NT2/D1 (cell line): ENCODE results near the gene BHMT2.

Experiments used
- DNase-seq: peaks from one replicate; pipeline ENCODE4 v3.0.0-alpha.2; 2011; ENCODE audit warnings: low read depth, low spot score
- H3K27me3 ChIP-seq: 2 replicates; pipeline ENCODE4 v1.6.0; 2011; ENCODE audit warnings: mild to moderate bottlenecking; ENCODE audit not compliant: insufficient read length, insufficient read depth
- H3K36me3 ChIP-seq: 2 replicates; pipeline ENCODE4 v1.6.1; 2011; ENCODE audit warnings: mild to moderate bottlenecking, low read length, mixed read lengths; ENCODE audit not compliant: insufficient read depth, insufficient read length
- H3K4me1 ChIP-seq: 2 replicates; pipeline ENCODE4 v1.5.1; 2011; ENCODE audit not compliant: insufficient read depth, insufficient read length
- H3K4me3 ChIP-seq: 2 replicates; pipeline ENCODE4 v1.5.1; 2011; ENCODE audit warnings: low read depth; ENCODE audit not compliant: insufficient read length
- H3K9ac ChIP-seq: 2 replicates; pipeline ENCODE4 v1.6.0; 2011; ENCODE audit warnings: low read depth; ENCODE audit not compliant: insufficient read length
- H3K9me3 ChIP-seq: 2 replicates; pipeline ENCODE4 v1.5.1; 2011; ENCODE audit warnings: mild to moderate bottlenecking, low read length; ENCODE audit not compliant: insufficient read depth
- SUZ12 ChIP-seq: IDR thresholded peaks from 2 replicates; pipeline ENCODE4 v1.6.1; 2011; ENCODE audit not compliant: insufficient read length, insufficient read depth; ENCODE audit errors: extremely low read depth
- YY1 ChIP-seq: IDR thresholded peaks from 2 replicates; pipeline ENCODE4 v1.6.1; 2011; ENCODE audit not compliant: insufficient read length, insufficient read depth
- ZNF274 ChIP-seq: IDR thresholded peaks from 2 replicates; pipeline ENCODE4 v1.6.1; 2011; ENCODE audit warnings: mild to moderate bottlenecking, low read depth, low read length

The BHMT2 gene

DNA sequence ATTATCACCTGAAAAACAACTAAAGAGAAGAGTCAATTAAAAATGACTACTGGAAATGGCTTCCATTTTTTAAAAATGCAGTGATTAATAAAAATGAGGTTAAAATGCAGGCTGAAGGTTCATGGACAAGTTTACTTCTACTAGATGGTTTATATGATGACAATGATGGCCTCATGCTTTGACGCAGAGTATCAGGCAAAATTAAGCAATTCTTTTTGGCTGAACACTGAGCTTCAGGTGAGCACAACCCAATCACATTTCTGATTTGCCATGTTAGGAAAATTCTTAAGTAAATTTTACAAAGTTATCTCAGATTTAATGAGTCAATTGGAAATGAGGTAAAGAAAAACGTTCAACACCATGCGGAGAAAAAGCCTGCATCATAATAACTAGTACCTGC lies 22.4 kb upstream of the BHMT2 start:
- no peak overlapping the region for H3K4me3 ChIP-seq
- TF ChIP-seq SUZ12 (no peak), YY1 (no peak), ZNF274 (no peak)
- no peaks in the 10 kb centered on the region for H3K27me3 ChIP-seq
- H3K36me3 ChIP-seq: no peaks in the 10 kb centered on the region
- DNase-seq: no peak
- H3K9me3 ChIP-seq: peaks cover 15% of the 10 kb centered on the region; the same call in 1 of the 2 replicates
- no peaks in the 10 kb centered on the region for H3K4me1 ChIP-seq
- H3K9ac ChIP-seq: no peak overlapping the region

DNA sequence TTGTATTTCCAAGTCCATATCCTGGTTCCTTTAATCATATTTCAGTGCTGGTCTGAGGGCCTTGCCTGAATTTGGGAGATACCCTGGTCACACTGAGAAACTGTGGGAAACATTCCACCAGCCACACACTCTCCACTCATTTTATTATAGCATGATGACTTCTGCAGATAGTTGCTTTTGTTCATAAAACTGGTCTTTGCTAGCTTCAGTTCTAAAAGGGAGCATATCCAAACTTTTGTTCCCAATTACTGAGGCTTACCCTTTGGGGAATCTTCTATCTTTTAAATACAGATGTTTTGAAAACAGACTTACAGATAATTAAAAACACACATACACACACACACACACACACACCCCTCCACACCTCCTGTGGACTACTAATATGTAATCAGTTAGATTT lies 21.1 kb upstream of the BHMT2 start:
- no peak overlapping the region for H3K9ac ChIP-seq
- TF ChIP-seq SUZ12 (no peak), YY1 (no peak), ZNF274 (no peak)

DNA sequence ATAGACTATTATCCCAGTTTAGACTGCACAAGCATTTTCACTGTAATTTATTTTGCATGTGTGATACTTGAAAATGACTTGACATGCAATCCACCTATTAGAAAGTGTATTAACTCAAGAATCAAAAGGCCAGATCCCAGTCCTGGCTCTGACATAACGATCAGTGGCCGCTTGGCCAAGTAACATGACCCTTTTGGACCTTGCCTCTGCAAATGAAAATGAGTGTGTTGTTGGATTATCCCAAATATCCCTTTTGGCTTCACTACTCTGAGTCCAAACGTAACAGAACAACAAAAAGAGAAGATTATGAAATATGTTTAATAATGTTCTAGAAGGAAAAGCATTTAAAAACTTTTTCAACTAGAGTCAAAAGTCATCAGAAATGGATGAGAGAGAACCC lies 19.1 kb upstream of the BHMT2 start:
- no peak for DNase-seq
- Histone ChIP-seq H3K9ac (no peak overlapping the region), H3K4me3 (no peak overlapping the region), H3K27me3 (no peaks in the 10 kb centered on the region), H3K36me3 (no peaks in the 10 kb centered on the region), H3K9me3 (peaks cover 9% of the 10 kb centered on the region; the same call in 1 of the 2 replicates), H3K4me1 (no peaks in the 10 kb centered on the region)
- TF ChIP-seq ZNF274 (no peak), YY1 (no peak)

More for the DNA sequence above, 21.1 kb upstream of the BHMT2 start:
- Histone ChIP-seq H3K4me3 (no peak overlapping the region), H3K9me3 (peaks cover 10% of the 10 kb centered on the region; the same call in 1 of the 2 replicates), H3K27me3 (no peaks in the 10 kb centered on the region), H3K4me1 (no peaks in the 10 kb centered on the region), H3K36me3 (no peaks in the 10 kb centered on the region)
- DNase-seq: no peak

DNA sequence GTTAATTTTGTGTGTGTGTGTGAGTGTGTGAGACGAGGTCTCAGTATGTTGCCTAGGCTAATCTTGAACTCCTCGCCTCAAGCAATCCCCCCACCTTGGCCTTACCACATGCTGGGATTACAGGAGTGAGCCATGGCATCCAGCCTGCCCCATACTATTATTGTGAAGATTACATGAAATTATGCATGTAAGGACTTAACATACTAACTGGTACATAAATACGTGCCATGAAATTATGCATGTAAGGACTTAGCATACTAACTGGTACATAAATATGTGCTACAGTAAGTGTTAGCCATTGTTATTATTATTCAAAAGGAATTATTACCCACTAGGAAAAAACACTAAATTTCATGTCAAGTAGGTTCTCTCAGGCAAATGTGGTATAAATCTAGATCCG lies 16.2 kb upstream of the BHMT2 start:
- H3K27me3 ChIP-seq: no peaks in the 10 kb centered on the region
- TF ChIP-seq YY1 (no peak), SUZ12 (no peak), ZNF274 (no peak)

DNA sequence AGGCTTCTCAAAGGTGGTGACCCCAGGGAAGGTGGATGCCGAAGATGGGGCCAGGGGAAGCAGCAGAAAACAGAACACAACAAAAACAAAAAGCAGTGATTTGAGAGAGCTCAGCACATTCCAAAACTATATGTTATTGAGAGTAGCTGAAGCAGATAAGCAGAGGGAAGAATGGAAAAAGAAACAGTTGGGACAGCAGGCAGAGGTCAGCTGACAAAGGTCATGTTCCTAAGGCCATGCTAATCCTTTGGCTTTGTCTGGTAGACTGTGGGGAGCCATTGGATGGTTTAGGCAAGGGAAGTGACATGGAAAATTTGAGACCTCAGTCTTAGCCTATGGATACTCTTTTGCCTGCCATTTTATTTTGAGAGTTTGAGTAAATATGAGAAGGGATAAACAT lies 14.6 kb upstream of the BHMT2 start:
- Histone ChIP-seq H3K27me3 (no peaks in the 10 kb centered on the region), H3K9ac (no peak overlapping the region), H3K9me3 (peaks cover 9% of the 10 kb centered on the region; the same call in 1 of the 2 replicates), H3K36me3 (no peaks in the 10 kb centered on the region), H3K4me3 (no peak overlapping the region), H3K4me1 (no peaks in the 10 kb centered on the region)
- TF ChIP-seq ZNF274: no peak
- no peak for TF ChIP-seq YY1
- no peak for DNase-seq

More for the DNA sequence above, 16.2 kb upstream of the BHMT2 start:
- Histone ChIP-seq H3K4me3 (no peak overlapping the region), H3K9me3 (peaks cover 9% of the 10 kb centered on the region; the same call in 1 of the 2 replicates), H3K9ac (no peak overlapping the region), H3K36me3 (no peaks in the 10 kb centered on the region), H3K4me1 (no peaks in the 10 kb centered on the region)
- no peak for DNase-seq

DNA sequence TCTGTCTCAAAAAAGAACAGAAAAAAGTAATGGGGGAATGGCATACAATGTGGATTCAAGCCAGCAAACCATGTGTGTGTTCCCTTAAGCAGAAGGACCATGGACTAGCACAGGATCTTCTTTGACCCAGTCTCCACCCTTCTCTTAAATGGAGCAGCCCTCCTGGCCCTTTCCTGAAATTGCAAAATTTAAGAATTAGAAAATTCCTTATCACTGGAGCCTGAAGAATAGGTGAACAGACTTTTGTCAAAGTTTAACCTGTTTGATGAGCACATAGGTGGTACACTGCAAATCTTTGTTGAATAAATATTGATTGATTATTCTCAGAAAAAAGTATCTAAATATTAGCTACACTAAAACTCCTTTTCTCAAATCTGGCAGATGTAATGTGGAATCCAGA lies 12.7 kb upstream of the BHMT2 start:
- no peak for TF ChIP-seq SUZ12
- no peak for TF ChIP-seq ZNF274
- H3K9ac ChIP-seq: no peak overlapping the region
- no peaks in the 10 kb centered on the region for H3K4me1 ChIP-seq
- H3K4me3 ChIP-seq: no peak overlapping the region
- DNase-seq: no peak
- no peaks in the 10 kb centered on the region for H3K27me3 ChIP-seq
- no peaks in the 10 kb centered on the region for H3K36me3 ChIP-seq
- H3K9me3 ChIP-seq: peaks cover 6% of the 10 kb centered on the region; the same call in 1 of the 2 replicates

DNA sequence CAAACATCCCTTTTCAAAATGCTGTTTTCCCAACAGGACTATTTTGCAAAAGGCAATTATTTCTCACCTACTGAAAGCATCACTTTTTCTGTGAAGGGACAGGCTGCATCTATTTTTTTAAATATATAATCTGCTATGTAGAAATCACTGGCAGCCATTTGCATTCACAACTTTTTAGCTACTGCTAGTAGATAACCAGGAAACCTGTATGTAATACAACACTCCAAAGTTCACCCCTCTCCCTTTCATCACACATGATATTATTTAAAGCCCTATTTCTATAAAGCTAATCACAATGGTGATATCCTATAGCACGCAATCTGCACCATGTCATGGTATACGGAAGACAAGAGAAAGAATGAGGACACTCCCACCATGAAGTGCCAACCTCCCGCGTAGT lies 9.9 kb upstream of the BHMT2 start:
- H3K36me3 ChIP-seq: no peaks in the 10 kb centered on the region
- no peak for TF ChIP-seq YY1
- no peak for TF ChIP-seq ZNF274
- TF ChIP-seq SUZ12: no peak
- H3K4me1 ChIP-seq: no peaks in the 10 kb centered on the region
- no peak overlapping the region for H3K9ac ChIP-seq
- H3K27me3 ChIP-seq: no peaks in the 10 kb centered on the region
- no peak for DNase-seq
- no peak overlapping the region for H3K4me3 ChIP-seq
- no peaks in the 10 kb centered on the region for H3K9me3 ChIP-seq

DNA sequence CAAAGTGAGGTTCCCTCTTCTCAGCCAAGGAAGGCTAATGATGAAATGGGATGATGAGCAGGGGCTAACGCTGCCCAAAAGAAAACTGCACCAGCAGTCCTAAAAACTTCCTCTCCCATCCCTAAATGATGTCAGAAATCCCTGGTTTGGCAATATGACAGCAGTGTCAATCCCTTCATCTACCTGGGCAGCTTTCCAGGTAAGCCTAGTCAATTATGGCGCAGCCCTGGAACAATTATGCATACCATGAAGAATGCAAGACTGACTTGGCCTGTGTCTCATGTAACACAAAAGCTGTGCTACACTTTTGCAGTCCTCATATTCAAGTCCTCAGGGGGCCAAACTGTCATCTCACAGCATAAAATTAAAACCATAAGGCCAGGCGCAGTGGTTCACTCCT lies 7.1 kb upstream of the BHMT2 start:
- Histone ChIP-seq H3K36me3 (no peaks in the 10 kb centered on the region), H3K27me3 (no peaks in the 10 kb centered on the region), H3K9ac (no peak overlapping the region), H3K9me3 (no peaks in the 10 kb centered on the region), H3K4me1 (no peaks in the 10 kb centered on the region), H3K4me3 (no peak overlapping the region)
- DNase-seq: no peak
- TF ChIP-seq YY1 (no peak), ZNF274 (no peak), SUZ12 (no peak)
